Measurements from ENCODE around the gene ABCA12.
"Not testable (repeated sequence)": the region's sequence is repeated elsewhere in the genome, so short reads cannot be mapped to it uniquely, and the experiment has no call there.

Gene ABCA12, protein sequence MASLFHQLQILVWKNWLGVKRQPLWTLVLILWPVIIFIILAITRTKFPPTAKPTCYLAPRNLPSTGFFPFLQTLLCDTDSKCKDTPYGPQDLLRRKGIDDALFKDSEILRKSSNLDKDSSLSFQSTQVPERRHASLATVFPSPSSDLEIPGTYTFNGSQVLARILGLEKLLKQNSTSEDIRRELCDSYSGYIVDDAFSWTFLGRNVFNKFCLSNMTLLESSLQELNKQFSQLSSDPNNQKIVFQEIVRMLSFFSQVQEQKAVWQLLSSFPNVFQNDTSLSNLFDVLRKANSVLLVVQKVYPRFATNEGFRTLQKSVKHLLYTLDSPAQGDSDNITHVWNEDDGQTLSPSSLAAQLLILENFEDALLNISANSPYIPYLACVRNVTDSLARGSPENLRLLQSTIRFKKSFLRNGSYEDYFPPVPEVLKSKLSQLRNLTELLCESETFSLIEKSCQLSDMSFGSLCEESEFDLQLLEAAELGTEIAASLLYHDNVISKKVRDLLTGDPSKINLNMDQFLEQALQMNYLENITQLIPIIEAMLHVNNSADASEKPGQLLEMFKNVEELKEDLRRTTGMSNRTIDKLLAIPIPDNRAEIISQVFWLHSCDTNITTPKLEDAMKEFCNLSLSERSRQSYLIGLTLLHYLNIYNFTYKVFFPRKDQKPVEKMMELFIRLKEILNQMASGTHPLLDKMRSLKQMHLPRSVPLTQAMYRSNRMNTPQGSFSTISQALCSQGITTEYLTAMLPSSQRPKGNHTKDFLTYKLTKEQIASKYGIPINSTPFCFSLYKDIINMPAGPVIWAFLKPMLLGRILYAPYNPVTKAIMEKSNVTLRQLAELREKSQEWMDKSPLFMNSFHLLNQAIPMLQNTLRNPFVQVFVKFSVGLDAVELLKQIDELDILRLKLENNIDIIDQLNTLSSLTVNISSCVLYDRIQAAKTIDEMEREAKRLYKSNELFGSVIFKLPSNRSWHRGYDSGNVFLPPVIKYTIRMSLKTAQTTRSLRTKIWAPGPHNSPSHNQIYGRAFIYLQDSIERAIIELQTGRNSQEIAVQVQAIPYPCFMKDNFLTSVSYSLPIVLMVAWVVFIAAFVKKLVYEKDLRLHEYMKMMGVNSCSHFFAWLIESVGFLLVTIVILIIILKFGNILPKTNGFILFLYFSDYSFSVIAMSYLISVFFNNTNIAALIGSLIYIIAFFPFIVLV (N-terminal part only)

DNA sequence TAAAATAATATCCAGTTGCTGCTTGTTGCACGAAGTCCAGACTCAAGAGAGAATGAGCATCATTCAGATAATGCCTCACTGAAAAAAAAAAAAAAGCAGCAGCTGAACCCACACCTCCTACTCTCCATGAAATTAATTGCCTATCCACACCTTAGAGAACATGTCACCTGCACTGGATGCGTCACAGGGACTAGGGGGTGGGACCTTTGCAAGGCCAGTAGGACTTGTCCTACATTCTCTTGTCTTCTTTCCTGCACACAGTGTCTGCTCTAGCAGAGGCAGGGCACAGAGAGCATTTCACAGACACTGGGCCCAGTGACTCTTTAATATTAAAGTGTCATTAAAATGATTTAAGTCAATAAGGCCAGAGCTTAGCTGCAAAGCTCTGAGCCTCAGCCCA, at the start of gene ABCA12:
Gene ABCA12 (minus strand): TSS at position 148 of the 400 bp plus-strand sequence. CDS start 418 bp downstream, outside the sequence.
- peak within 1 kb of the TSS; percentile 21; the same call in 1 of the 2 replicates for H3K27ac ChIP-seq
- TF ChIP-seq, protein P1, sequence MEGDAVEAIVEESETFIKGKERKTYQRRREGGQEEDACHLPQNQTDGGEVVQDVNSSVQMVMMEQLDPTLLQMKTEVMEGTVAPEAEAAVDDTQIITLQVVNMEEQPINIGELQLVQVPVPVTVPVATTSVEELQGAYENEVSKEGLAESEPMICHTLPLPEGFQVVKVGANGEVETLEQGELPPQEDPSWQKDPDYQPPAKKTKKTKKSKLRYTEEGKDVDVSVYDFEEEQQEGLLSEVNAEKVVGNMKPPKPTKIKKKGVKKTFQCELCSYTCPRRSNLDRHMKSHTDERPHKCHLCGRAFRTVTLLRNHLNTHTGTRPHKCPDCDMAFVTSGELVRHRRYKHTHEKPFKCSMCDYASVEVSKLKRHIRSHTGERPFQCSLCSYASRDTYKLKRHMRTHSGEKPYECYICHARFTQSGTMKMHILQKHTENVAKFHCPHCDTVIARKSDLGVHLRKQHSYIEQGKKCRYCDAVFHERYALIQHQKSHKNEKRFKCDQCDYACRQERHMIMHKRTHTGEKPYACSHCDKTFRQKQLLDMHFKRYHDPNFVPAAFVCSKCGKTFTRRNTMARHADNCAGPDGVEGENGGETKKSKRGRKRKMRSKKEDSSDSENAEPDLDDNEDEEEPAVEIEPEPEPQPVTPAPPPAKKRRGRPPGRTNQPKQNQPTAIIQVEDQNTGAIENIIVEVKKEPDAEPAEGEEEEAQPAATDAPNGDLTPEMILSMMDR (conservative IDR thresholded peaks at IDR 0.05): no peak
- TF ChIP-seq ZFX (IDR thresholded peaks at IDR 0.05): no peak

DNA sequence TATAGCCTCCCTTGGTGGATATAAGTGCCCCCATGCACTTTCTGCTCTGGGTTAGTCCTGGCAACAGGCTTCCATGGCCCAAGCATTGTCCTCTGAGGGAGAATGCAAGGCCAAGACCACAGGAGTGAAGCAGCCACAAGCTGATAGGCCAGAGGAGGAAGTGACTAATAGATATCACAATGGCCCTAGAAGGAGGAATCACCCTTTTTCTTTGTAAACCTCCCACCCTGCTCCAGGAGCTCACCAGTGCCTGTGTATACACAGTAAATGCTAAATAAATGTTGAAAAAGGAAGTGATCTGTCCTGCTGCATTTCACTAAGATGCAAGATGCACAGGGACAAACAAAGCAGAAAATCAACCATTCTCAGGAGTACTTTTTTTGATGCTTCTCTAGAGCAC, 49.7 kb upstream of the ABCA12 start:
- TF ChIP-seq, protein P1 (conservative IDR thresholded peaks at IDR 0.05): no peak
- no peak for TF ChIP-seq ZFX (IDR thresholded peaks at IDR 0.05)
- H3K27ac ChIP-seq: no peak overlapping the region

DNA sequence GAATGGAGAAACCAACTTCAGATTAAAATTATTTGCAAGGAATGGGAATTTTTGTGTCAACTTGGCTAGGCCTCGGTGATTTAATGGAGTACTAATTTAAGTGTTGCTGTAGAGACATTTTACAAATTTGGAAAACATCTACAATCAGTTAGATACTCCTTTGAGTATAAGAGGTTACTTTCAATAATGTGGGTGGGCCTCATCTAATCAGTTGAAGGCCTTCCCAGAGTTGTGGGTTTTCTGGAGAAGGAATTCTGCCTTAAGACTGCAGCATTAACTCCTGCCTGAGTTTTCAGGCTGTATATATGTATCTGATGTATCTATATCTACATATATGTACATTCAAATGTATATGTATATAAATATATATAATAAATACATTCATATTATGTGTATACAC, 47.6 kb upstream of the ABCA12 start:
- no peak overlapping the region for H3K27ac ChIP-seq
- no peak for TF ChIP-seq ZFX (IDR thresholded peaks at IDR 0.05)
- TF ChIP-seq, protein P1 (conservative IDR thresholded peaks at IDR 0.05): no peak

DNA sequence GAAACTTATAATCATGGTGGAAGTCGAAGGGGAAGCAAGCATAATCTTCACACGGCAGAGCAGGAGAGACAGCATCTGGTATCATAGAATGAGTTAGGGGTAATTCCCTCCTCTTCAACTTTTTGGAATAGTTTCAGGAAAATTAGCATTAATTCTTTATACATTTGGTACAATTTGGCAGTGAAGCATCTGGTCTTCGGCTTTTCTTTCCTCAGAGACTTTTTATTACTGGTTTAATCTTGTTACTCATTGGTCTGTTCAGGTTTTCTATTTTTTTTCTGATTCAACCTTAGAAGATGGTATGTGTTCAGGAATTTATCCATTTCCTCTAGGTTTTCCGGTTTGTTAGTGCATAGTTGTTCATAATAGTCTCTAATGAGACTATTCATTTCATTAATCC, 39.7 kb upstream of the ABCA12 start:
- TF ChIP-seq, protein P1 (conservative IDR thresholded peaks at IDR 0.05): no peak
- H3K27ac ChIP-seq: no peak overlapping the region

DNA sequence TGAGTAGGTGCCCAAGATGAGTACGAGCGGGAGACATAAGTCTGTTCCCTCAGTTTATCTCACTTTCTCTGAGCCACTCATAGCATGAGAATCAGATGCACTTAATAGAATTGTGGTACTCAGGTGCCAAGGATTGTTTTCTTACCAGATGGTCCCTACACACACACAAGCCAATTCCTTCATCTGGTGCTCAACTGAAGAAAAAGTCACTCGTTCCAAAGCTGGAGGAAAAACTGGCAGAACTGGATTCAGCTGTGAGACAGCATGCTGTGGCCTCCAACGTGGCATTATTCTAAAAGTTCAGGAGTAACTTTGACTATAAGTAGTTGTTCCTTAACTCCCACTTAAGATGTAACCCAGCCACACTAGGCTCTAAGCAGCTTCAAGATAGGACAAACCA, 33.4 kb upstream of the ABCA12 start:
- TF ChIP-seq, protein P1 (conservative IDR thresholded peaks at IDR 0.05): no peak

DNA sequence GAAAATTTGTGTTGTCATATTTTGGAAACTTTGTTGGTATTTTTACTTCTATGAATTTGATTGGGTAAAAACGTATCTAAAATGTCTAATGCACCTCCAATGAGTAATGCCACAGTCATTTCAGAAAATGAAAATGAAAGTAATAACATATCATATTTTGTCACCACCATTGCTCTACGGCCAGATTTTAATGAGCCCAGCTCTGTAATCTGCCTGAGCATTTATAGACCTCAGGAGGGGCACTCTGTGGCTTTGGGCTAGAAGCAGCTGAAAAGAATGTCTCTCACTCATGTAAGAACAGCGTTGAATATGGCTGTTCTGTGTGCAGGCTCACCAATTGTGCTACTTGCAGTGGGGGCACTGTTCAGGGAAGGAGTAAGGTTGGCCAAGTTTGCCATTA, 32.7 kb upstream of the ABCA12 start:
- H3K27ac ChIP-seq: no peak overlapping the region

More for the DNA sequence above, 33.4 kb upstream of the ABCA12 start:
- H3K27ac ChIP-seq: no peak overlapping the region

DNA sequence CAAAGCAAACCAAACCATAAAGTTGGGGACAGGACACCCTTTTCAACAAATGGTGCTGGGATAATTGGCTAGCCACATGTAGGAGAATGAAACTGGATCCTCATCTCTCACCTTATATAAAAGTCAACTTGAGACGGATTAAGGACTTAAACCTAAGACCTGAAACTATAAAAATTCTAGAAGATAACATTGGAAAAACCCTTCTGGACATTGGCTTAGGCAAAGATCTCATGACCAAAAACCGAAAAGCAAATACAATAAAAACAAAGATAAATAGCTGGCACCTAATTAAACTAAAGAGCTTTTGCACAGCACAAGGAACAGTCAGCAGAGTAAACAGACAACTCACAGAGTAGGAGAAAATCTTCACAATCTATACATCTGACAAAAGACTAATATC, 28.1 kb upstream of the ABCA12 start:
- H3K27ac ChIP-seq: peak overlapping the region; percentile 52; the same call in 1 of the 2 replicates

More for the DNA sequence above, 32.7 kb upstream of the ABCA12 start:
- TF ChIP-seq, protein P1 (conservative IDR thresholded peaks at IDR 0.05): no peak
- TF ChIP-seq ZFX (IDR thresholded peaks at IDR 0.05): no peak

DNA sequence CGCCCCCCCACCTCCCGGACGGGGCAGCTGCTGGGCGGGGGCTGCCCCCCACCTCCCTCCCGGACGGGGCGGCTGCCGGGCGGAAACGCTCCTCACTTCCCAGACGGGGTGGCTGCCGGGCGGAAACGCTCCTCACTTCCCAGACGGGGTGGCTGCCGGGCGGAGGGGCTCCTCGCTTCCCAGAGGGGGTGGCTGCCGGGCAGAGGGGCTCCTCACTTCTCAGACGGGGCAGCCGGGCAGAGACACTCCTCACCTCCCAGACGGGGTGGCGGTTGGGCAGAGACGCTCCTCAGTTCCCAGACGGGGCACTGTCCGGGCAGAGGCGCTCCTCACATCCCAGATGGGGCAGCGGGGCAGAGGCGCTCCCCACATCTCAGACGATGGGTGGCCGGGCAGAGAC, 24.9 kb upstream of the ABCA12 start:
- H3K27ac ChIP-seq: not testable (repeated sequence)

Data from C4-2B (cell line).